Right lobe of liver (tissue), 4 donors: Measurements from ENCODE around the gene CRPPA.

Source experiments
- POLR2A ChIP-seq: fragments of 450-650 bp; IDR thresholded peaks from one replicate; pipeline ENCODE4 v1.6.1; 2017; ENCODE audit warnings: antibody characterized with exemption, mild to moderate bottlenecking
- TF ChIP-seq, protein P1 (sequence below), 4 donors: fragments of 200-600 bp in 3 of 4; fragments of 450-650 bp in 1 of 4; IDR thresholded peaks; one replicate each; pipeline versions ENCODE4 v1.5.1 to v1.8.0; 2016 to 2022; ENCODE audit warnings: antibody characterized with exemption in 4 of 4, mild to moderate bottlenecking in 2 of 4
- donor health status: DM: no; HTN: no; CAD: no.
- donor health status: DM: no; HTN: no; CAD: no.
- donor health status: DM: no; HTN: yes; CAD: no.

DNA sequence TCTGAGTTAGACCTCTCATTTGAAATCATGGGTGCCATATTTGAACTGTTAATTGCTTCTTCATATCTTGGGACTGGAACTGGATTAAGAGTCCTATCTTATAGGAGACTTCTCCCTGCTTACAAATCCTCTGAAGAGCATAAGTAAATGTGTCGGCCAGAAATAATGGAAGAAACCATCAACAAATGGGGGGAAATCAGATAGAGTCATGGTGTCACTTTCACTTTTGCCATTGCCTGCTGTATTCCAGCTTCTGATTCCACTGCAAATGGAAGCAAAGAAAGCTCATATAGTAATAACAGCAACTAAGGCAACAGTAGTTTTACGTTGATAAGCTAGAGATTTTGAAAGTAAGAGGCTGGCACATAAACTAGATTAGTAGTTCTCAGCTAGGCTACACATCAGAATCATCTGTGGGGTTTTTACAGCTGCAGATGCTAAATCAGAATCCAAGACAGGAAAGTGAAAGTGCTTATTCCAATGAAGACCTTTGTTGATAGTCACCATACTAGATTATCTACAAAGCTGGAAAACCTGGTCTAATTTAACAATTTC, 12.3 kb upstream of the CRPPA start:
- TF ChIP-seq, protein P1, sequence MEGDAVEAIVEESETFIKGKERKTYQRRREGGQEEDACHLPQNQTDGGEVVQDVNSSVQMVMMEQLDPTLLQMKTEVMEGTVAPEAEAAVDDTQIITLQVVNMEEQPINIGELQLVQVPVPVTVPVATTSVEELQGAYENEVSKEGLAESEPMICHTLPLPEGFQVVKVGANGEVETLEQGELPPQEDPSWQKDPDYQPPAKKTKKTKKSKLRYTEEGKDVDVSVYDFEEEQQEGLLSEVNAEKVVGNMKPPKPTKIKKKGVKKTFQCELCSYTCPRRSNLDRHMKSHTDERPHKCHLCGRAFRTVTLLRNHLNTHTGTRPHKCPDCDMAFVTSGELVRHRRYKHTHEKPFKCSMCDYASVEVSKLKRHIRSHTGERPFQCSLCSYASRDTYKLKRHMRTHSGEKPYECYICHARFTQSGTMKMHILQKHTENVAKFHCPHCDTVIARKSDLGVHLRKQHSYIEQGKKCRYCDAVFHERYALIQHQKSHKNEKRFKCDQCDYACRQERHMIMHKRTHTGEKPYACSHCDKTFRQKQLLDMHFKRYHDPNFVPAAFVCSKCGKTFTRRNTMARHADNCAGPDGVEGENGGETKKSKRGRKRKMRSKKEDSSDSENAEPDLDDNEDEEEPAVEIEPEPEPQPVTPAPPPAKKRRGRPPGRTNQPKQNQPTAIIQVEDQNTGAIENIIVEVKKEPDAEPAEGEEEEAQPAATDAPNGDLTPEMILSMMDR (IDR thresholded peaks at IDR 0.05) = no peak
- TF ChIP-seq POLR2A = no peak
